ENCODE measurements around the gene MARS2. TPM values are rescaled to one million over a fixed set of nuclear protein-coding genes. Genes with fewer than 3 reads are reported as not detected.

The MARS2 gene
- total RNA-seq (1 to 10 TPM; 3.6 to 3.7 TPM), polyA plus RNA-seq (1 to 10 TPM in 1 of 2 donors, under 1 TPM in 1; 0.74 to 1.5 TPM)
- long read RNA-seq, donor 1, transcript MARS2-201 (1 exons, 3,019 nt), result major isoform, 8 of 8 reads
- long read RNA-seq, donor 1, partial matches to known transcripts, result 0 of 8 reads
- long read RNA-seq, donor 1, other reads (novel, unspliced or antisense), result 0 of 8 reads
- long read RNA-seq, donor 2, partial matches to known transcripts, result 0 of 1 reads
- long read RNA-seq, donor 2, other reads (novel, unspliced or antisense), result 0 of 1 reads

DNA sequence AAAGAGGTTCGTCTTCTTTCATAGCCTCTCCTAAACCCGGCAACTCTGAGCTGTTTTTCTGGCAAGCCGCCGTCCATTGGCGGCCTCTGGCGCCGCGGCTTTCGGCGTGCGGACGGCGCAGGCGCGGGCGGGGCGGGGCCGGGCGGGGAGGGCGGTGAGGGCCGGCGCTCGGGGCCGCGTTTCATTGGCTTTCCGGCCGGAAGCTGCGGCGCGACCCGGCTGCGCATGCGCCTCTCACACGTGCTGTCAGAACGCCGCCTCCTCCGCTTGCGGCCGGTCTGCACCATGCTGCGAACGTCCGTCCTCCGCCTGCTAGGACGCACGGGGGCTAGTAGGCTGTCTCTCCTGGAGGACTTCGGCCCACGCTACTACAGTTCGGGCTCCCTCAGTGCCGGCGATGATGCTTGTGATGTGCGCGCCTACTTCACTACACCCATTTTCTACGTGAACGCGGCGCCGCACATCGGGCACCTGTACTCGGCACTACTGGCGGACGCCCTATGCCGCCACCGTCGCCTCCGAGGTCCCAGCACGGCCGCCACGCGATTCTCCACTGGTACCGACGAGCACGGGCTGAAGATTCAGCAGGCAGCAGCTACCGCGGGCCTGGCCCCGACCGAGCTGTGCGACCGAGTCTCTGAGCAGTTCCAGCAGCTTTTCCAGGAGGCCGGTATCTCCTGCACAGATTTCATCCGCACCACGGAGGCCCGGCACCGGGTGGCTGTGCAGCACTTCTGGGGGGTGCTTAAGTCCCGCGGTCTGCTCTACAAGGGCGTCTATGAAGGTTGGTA is at the start of gene MARS2:
Gene MARS2 (plus strand): TSS at position 249 of the 791 bp plus-strand sequence. CDS start 37 bp downstream, at position 286.
- H3K4me1 ChIP-seq (ENCODE audit: control insufficient read depth in 1 of 2, insufficient read depth in 2 of 2, low read length in 2 of 2), result peaks cover 0 to 5% of the 10 kb centered on the region in 2 donors

DNA sequence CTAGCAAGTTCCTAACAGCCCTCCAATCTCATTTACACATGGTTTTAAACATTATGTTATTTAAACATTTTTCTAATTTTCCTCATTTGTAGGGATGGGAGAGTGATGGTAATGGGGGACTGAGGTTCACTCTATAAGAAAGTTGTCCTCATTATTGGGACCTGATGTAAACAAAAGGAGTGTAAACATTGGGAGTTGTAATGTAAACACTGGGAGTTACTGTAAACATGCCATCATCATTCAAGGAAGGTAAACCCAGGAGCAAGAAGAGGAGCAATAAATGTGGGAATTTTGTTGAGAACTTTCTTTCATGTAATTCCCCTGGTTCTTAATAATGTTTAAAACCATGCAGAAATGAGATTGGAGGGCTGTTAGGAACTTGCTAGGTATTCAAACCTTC is 47.6 kb upstream of the MARS2 start:
- Histone ChIP-seq H3K9me3 (ENCODE audit: control insufficient read depth, low read length) (no peaks in the 10 kb centered on the region), H3K27ac (ENCODE audit: low read depth in 1 of 2, low read length in 2 of 2) (no peak overlapping the region), H3K27me3 (ENCODE audit: control insufficient read depth in 1 of 2, insufficient read depth in 2 of 2, low read length in 1 of 2) (no peaks in the 10 kb centered on the region), H3K36me3 (ENCODE audit: control insufficient read depth in 1 of 2, insufficient read depth in 2 of 2, low read length in 1 of 2) (no peaks in the 10 kb centered on the region), H3K4me3 (ENCODE audit: low read length in 2 of 2) (no peak overlapping the region), H3K4me1 (ENCODE audit: control insufficient read depth in 1 of 2, insufficient read depth in 2 of 2, low read length in 2 of 2) (peaks cover 0 to 2% of the 10 kb centered on the region in 2 donors)
- intact Hi-C loops (cut with DNase I), result no loop called here
- no peak for ATAC-seq (ENCODE audit: low FRiP score)
- no peak for DNase-seq

More for the DNA sequence above, at the start of gene MARS2:
- H3K27me3 ChIP-seq (ENCODE audit: control insufficient read depth in 1 of 2, insufficient read depth in 2 of 2, low read length in 1 of 2), result no peaks in the 10 kb centered on the region
- peak within 1 kb of the TSS; percentile 72 to 80 for H3K4me3 ChIP-seq (ENCODE audit: low read length in 2 of 2)
- ATAC-seq (ENCODE audit: low FRiP score), result peak; percentile 98
- 0% methylated on average over 85 to 86 of the region's 86 CpGs for WGBS, 2 donors
- no peaks in the 10 kb centered on the region for H3K36me3 ChIP-seq (ENCODE audit: control insufficient read depth in 1 of 2, insufficient read depth in 2 of 2, low read length in 1 of 2)
- peak within 1 kb of the TSS; percentile 21 to 55 for H3K27ac ChIP-seq (ENCODE audit: low read depth in 1 of 2, low read length in 2 of 2)
- peak; percentile 96 to 98 for DNase-seq
- intact Hi-C loops (cut with DNase I), result loop anchor here in 1 of 2 donors (5.0 to 10.0 kb wide), 3 partner anchors 203 to 592 kb away; partner anchors contain the start of genes COQ10B and HSPE1
- H3K9me3 ChIP-seq (ENCODE audit: control insufficient read depth, low read length), result no peaks in the 10 kb centered on the region

DNA sequence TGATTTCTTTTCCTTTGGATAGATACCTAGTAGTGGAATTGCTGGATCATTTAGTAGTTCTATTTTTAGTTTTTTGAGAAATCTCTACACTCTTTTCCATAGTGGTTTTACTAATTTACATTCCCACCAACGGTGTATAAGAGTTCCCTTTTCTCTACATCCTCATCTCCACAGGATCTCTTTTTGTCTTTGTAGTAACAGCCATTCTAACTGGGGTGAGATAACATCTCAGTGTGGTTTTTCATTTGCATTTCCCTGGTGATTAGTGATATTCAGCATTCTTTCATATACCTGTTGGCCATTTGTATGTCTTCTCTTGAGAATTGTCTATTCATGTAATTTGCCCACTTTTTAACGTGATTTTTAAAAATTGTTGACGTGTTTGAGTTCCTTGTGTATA is 43.5 kb upstream of the MARS2 start:
- Histone ChIP-seq H3K9me3 (ENCODE audit: control insufficient read depth, low read length) (peaks cover 2% of the 10 kb centered on the region), H3K4me3 (ENCODE audit: low read length in 2 of 2) (no peak overlapping the region), H3K4me1 (ENCODE audit: control insufficient read depth in 1 of 2, insufficient read depth in 2 of 2, low read length in 2 of 2) (no peaks in the 10 kb centered on the region), H3K27me3 (ENCODE audit: control insufficient read depth in 1 of 2, insufficient read depth in 2 of 2, low read length in 1 of 2) (no peaks in the 10 kb centered on the region), H3K27ac (ENCODE audit: low read depth in 1 of 2, low read length in 2 of 2) (no peak overlapping the region), H3K36me3 (ENCODE audit: control insufficient read depth in 1 of 2, insufficient read depth in 2 of 2, low read length in 1 of 2) (no peaks in the 10 kb centered on the region)
- intact Hi-C loops (cut with DNase I), result no loop called here
- no peak for DNase-seq
- no peak for ATAC-seq (ENCODE audit: low FRiP score)
- 74 to 75% methylated on average over 3 of the region's 3 CpGs for WGBS, 2 donors

DNA sequence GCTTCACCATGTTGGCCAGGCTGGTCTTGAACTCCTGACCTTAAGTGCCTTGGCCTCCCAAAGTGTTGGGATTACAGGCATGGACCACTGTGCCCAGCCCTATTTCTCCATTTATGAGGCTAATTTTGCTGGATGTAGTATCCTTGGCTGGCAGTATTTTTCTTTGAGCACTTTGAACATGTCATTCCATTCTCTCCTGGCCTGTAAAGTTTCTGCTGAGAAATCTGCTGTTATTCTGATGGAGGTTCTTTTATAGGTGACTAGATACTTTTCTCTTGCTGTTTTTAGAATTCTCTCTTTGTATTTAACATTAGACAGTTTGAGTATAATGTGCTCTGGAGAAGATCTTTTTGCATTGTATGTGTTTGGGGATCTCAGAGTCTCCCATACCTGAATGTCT is 38.9 kb upstream of the MARS2 start:
- H3K4me1 ChIP-seq (ENCODE audit: control insufficient read depth in 1 of 2, insufficient read depth in 2 of 2, low read length in 2 of 2), result no peaks in the 10 kb centered on the region
- H3K9me3 ChIP-seq (ENCODE audit: control insufficient read depth, low read length), result peaks cover 13% of the 10 kb centered on the region
- H3K4me3 ChIP-seq (ENCODE audit: low read length in 2 of 2), result no peak overlapping the region
- DNase-seq (no peak), ATAC-seq (ENCODE audit: low FRiP score) (no peak)
- no peak overlapping the region for H3K27ac ChIP-seq (ENCODE audit: low read depth in 1 of 2, low read length in 2 of 2)
- no peaks in the 10 kb centered on the region for H3K27me3 ChIP-seq (ENCODE audit: control insufficient read depth in 1 of 2, insufficient read depth in 2 of 2, low read length in 1 of 2)
- intact Hi-C loops (cut with DNase I), result no loop called here
- peaks cover 2 to 3% of the 10 kb centered on the region in 2 donors for H3K36me3 ChIP-seq (ENCODE audit: control insufficient read depth in 1 of 2, insufficient read depth in 2 of 2, low read length in 1 of 2)

DNA sequence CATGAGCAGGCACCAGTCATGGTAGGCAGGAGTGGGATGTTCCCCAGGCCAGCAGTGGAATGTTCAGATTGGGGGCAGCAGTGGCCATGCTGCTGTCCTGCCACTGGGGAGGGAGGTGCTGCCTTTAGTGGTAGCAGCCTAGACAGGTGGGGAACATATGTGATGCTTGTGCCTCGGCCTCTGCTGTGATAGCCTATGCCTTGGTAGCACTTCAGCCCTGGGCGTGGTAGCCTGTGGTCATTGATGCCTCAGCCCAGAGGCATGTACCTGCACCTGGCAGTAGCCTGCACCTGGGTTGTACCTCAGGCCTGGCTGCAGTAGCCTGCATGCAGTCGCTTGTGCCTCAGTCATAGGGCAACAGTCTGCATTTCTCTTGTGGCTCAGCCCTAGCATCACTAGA is 36.9 kb upstream of the MARS2 start:
- peaks cover 13% of the 10 kb centered on the region for H3K9me3 ChIP-seq (ENCODE audit: control insufficient read depth, low read length)
- DNase-seq, result no peak
- ATAC-seq (ENCODE audit: low FRiP score), result peak; percentile 29
- peaks cover 0 to 2% of the 10 kb centered on the region in 2 donors for H3K4me1 ChIP-seq (ENCODE audit: control insufficient read depth in 1 of 2, insufficient read depth in 2 of 2, low read length in 2 of 2)
- H3K36me3 ChIP-seq (ENCODE audit: control insufficient read depth in 1 of 2, insufficient read depth in 2 of 2, low read length in 1 of 2), result peaks cover 2 to 3% of the 10 kb centered on the region in 2 donors
- no peak overlapping the region for H3K27ac ChIP-seq (ENCODE audit: low read depth in 1 of 2, low read length in 2 of 2)
- intact Hi-C loops (cut with DNase I), result no loop called here
- H3K4me3 ChIP-seq (ENCODE audit: low read length in 2 of 2), result no peak overlapping the region
- H3K27me3 ChIP-seq (ENCODE audit: control insufficient read depth in 1 of 2, insufficient read depth in 2 of 2, low read length in 1 of 2), result no peaks in the 10 kb centered on the region
- 96 to 100% methylated on average over 3 of the region's 3 CpGs for WGBS, 2 donors

DNA sequence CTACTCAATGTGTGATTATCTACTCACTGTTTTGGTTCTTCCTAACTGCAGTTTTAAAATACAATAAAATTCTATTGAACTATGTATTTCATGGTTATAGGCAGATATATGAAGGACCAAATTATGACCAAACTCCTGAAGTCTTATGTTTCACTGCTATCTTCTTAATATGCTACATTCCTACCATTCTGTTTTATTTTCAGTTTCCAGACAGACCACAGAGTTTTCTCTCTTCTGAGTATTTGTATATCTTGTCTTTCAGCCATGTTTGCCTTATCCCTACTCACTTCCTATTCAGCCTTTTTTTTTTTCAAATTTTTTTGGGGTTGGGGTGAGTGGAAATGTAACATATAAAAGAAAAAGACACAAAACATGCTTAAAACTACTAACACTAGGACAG is 36.1 kb upstream of the MARS2 start:
- intact Hi-C loops (cut with DNase I), result no loop called here
- Histone ChIP-seq H3K27me3 (ENCODE audit: control insufficient read depth in 1 of 2, insufficient read depth in 2 of 2, low read length in 1 of 2) (no peaks in the 10 kb centered on the region), H3K9me3 (ENCODE audit: control insufficient read depth, low read length) (peaks cover 13% of the 10 kb centered on the region), H3K4me1 (ENCODE audit: control insufficient read depth in 1 of 2, insufficient read depth in 2 of 2, low read length in 2 of 2) (peaks cover 0 to 2% of the 10 kb centered on the region in 2 donors), H3K27ac (ENCODE audit: low read depth in 1 of 2, low read length in 2 of 2) (no peak overlapping the region), H3K4me3 (ENCODE audit: low read length in 2 of 2) (no peak overlapping the region), H3K36me3 (ENCODE audit: control insufficient read depth in 1 of 2, insufficient read depth in 2 of 2, low read length in 1 of 2) (peaks cover 2 to 3% of the 10 kb centered on the region in 2 donors)
- DNase-seq (no peak), ATAC-seq (ENCODE audit: low FRiP score) (no peak)

DNA sequence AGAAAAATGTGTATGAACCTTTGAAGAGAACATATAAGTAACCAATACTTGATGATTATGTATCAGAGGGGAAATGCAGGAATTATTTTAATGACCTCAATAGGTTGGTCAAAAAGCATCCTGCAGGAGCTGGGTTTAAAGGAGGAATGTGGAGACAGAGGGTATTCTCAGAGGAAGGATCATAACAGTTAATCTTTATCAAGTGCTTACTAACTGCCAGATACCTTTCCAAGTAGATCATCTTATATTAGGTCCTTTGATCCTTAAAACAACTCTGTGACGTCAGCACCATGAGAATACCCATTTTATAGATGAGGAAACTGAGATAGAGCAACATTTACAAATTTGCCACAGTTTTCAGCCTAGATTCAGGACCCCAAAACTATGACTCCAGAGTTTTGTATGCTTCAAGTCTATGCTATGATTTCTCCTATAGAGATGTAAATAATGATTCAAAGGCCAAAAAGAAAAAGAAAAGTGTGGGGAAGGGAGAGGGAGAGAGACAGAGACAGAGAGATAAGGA is 32.7 kb upstream of the MARS2 start:
- Histone ChIP-seq H3K27ac (ENCODE audit: low read depth in 1 of 2, low read length in 2 of 2) (no peak overlapping the region), H3K4me3 (ENCODE audit: low read length in 2 of 2) (no peak overlapping the region), H3K36me3 (ENCODE audit: control insufficient read depth in 1 of 2, insufficient read depth in 2 of 2, low read length in 1 of 2) (peaks cover 2 to 3% of the 10 kb centered on the region in 2 donors), H3K9me3 (ENCODE audit: control insufficient read depth, low read length) (peaks cover 9% of the 10 kb centered on the region), H3K4me1 (ENCODE audit: control insufficient read depth in 1 of 2, insufficient read depth in 2 of 2, low read length in 2 of 2) (peaks cover 0 to 4% of the 10 kb centered on the region in 2 donors), H3K27me3 (ENCODE audit: control insufficient read depth in 1 of 2, insufficient read depth in 2 of 2, low read length in 1 of 2) (no peaks in the 10 kb centered on the region)
- intact Hi-C loops (cut with DNase I), result no loop called here
- no peak for ATAC-seq (ENCODE audit: low FRiP score)
- 31% methylated on average over 1 of the region's 1 CpG for WGBS, 2 donors
- no peak for DNase-seq

DNA sequence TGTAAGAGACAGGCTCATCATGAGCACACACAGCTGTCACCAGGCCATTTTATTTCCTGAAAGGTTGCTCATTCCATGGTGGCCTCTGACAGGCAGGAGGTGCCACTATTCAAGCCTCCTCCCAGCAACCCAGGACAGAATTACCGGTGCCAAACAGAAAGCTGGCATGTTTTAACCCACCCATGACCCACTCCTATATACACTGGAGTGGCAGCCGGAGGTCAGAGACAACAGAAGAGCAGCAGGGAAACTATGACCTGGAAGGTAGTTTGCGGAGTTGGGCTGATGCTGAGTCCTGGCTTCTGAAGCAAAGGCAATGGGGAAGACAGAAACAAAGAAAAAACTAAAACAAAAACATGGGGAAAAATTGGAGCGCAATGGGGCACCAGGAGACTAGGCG is 32.1 kb upstream of the MARS2 start:
- peaks cover 0 to 4% of the 10 kb centered on the region in 2 donors for H3K4me1 ChIP-seq (ENCODE audit: control insufficient read depth in 1 of 2, insufficient read depth in 2 of 2, low read length in 2 of 2)
- H3K27ac ChIP-seq (ENCODE audit: low read depth in 1 of 2, low read length in 2 of 2), result peak overlapping the region in 1 of 2 donors; percentile 51
- H3K27me3 ChIP-seq (ENCODE audit: control insufficient read depth in 1 of 2, insufficient read depth in 2 of 2, low read length in 1 of 2), result no peaks in the 10 kb centered on the region
- H3K4me3 ChIP-seq (ENCODE audit: low read length in 2 of 2), result peak overlapping the region; percentile 41 to 54
- ATAC-seq (ENCODE audit: low FRiP score) (no peak), DNase-seq (no peak)
- intact Hi-C loops (cut with DNase I), result no loop called here
- whole genome bisulfite sequencing, 2 donors, result 45 to 52% methylated on average over 5 of the region's 5 CpGs
- peaks cover 2 to 3% of the 10 kb centered on the region in 2 donors for H3K36me3 ChIP-seq (ENCODE audit: control insufficient read depth in 1 of 2, insufficient read depth in 2 of 2, low read length in 1 of 2)
- H3K9me3 ChIP-seq (ENCODE audit: control insufficient read depth, low read length), result peaks cover 6% of the 10 kb centered on the region
